HCT116 (cell line): Measurements from ENCODE around the gene OTOG. TPM values are rescaled to one million over a fixed set of nuclear protein-coding genes. Genes with fewer than 3 reads are reported as not detected.

Source experiments
- ATAC-seq: fragments of 200-7000 bp; cut with Tn5 transposase; 2 replicates; pipeline ENCODE4 v1.9.1; 2020; ENCODE audit warnings: mild to moderate bottlenecking, moderate library complexity
- BruUV-seq: library from RNA; stranded (reverse); fragments of 400-500 nt; replicated peaks from 2 replicates; lab custom pipeline; 2021; lab: Mats Ljungman, UMichigan
- CTCF ChIA-PET: fragments of 300-600 bp; sonication (Branson Sonifier 250); formaldehyde crosslinking; loops from one replicate; lab custom pipeline; 2021; ENCODE audit warnings: antibody characterized with exemption; lab: Charles Lee
- POLR2A ChIA-PET: fragments of 300-600, 350-600 bp; sonication (Branson Sonifier 250); formaldehyde crosslinking; loops from one replicate; lab custom pipeline; 2021; ENCODE audit warnings: antibody characterized with exemption; lab: Charles Lee
- RAD21 ChIA-PET, 2 experiments: fragments of 300-600 bp; sonication (Branson Sonifier 250); formaldehyde crosslinking; loops; one replicate each; lab custom pipeline; 2023; ENCODE audit warnings: low total read pairs in 2 of 2; ENCODE audit not compliant: uncharacterized antibody in 2 of 2, unreplicated experiment in 2 of 2, low non-redundant PET in 1 of 2; lab: Charles Lee
- DNase-seq: peaks from one replicate; pipeline ENCODE4 v3.0.0-alpha.2; 2010; ENCODE audit warnings: low read depth, low spot score
- H2AFZ ChIP-seq: fragments of 200-600 bp; shearing (Covaris generic), sonication (generic); 2 replicates; pipeline ENCODE4 v1.6.1; 2017; ENCODE audit warnings: low read depth, mixed run types, mixed read lengths, antibody characterized with exemption, low read length; ENCODE audit not compliant: poor library complexity, severe bottlenecking
- H3K27ac ChIP-seq: 2 replicates; pipeline ENCODE4 v1.5.1; 2012; ENCODE audit warnings: low read depth, low read length
- H3K27me3 ChIP-seq: fragments of 200-600 bp; sonication (generic); 2 replicates; pipeline ENCODE4 v1.6.1; 2016; ENCODE audit warnings: mixed run types, low read length, mixed read lengths; ENCODE audit not compliant: insufficient read depth
- H3K36me3 ChIP-seq, 2 experiments: fragments of 200-500 bp in 1 of 2; fragments of 200-600 bp in 1 of 2; sonication (Bioruptor generic) in 1 of 2; sonication (generic) in 1 of 2; 2 replicates each; pipeline versions ENCODE4 v1.5.1 to v1.6.1; 2014 to 2016; ENCODE audit warnings: low read length in 2 of 2, inconsistent platforms in 1 of 2, mixed read lengths in 1 of 2, mixed run types in 1 of 2; ENCODE audit not compliant: insufficient read depth in 2 of 2, control insufficient read depth in 1 of 2
- H3K4me1 ChIP-seq, 2 experiments: fragments of 200-600 bp in 1 of 2; sonication (generic) in 1 of 2; 2 replicates each; pipeline versions ENCODE4 v1.5.1 to v1.6.1; 2012 to 2017; ENCODE audit warnings: low read length in 2 of 2, inconsistent platforms in 1 of 2, mild to moderate bottlenecking in 1 of 2, mixed read lengths in 1 of 2, mixed run types in 1 of 2, moderate library complexity in 1 of 2; ENCODE audit not compliant: insufficient read depth in 2 of 2, control insufficient read depth in 1 of 2
- H3K4me2 ChIP-seq: fragments of 200-600 bp; sonication (generic); 2 replicates; pipeline ENCODE4 v1.6.1; 2017; ENCODE audit warnings: mixed run types, low read length, mixed read lengths
- H3K4me3 ChIP-seq, 2 experiments: fragments of 200-600 bp in 1 of 2; sonication (generic) in 1 of 2; replicated peaks in 1 of 2; 2 replicates each; pipeline ENCODE4 v1.5.1; 2011 to 2016; ENCODE audit warnings: low read length in 2 of 2, control low read depth in 1 of 2, low read depth in 1 of 2, mild to moderate bottlenecking in 1 of 2, mixed read lengths in 1 of 2, mixed run types in 1 of 2
- H3K79me2 ChIP-seq: fragments of 200-600 bp; sonication (generic); 2 replicates; pipeline ENCODE4 v1.6.1; 2017; ENCODE audit warnings: mild to moderate bottlenecking, mixed run types, low read length, moderate library complexity, mixed read lengths; ENCODE audit not compliant: insufficient read depth
- H3K9ac ChIP-seq: fragments of 200-600 bp; sonication (generic); 2 replicates; pipeline ENCODE4 v1.6.1; 2016; ENCODE audit warnings: low read length, mixed read lengths
- H3K9me2 ChIP-seq: fragments of 200-600 bp; sonication (generic), shearing (Covaris generic); 2 replicates; pipeline ENCODE4 v1.6.1; 2017; ENCODE audit warnings: mixed run types, mild to moderate bottlenecking, moderate library complexity; ENCODE audit not compliant: insufficient read depth
- H3K9me3 ChIP-seq, 2 experiments: fragments of 200-500 bp in 1 of 2; fragments of 200-600 bp in 1 of 2; sonication (Bioruptor generic) in 1 of 2; sonication (generic) in 1 of 2; 2 replicates each; pipeline ENCODE4 v1.6.1; 2014 to 2017; ENCODE audit warnings: low read length in 2 of 2, mixed read lengths in 2 of 2, inconsistent platforms in 1 of 2, low read depth in 1 of 2, mild to moderate bottlenecking in 1 of 2, mixed run types in 1 of 2, moderate library complexity in 1 of 2; ENCODE audit not compliant: control insufficient read depth in 1 of 2, insufficient read depth in 1 of 2
- H4K20me1 ChIP-seq: fragments of 200-600 bp; sonication (generic), shearing (Covaris generic); 2 replicates; pipeline ENCODE4 v1.6.1; 2017; ENCODE audit warnings: mixed run types, mild to moderate bottlenecking, moderate library complexity; ENCODE audit not compliant: insufficient read depth
- EGR1 ChIP-seq: IDR thresholded peaks from 2 replicates; pipeline ENCODE4 v1.6.1; 2012; ENCODE audit warnings: low read depth
- ELF1 ChIP-seq: IDR thresholded peaks from 2 replicates; pipeline ENCODE4 v1.6.1; 2012; ENCODE audit warnings: low read depth, borderline replicate concordance
- EZH2phosphoT487 ChIP-seq: fragments of 200-600 bp; IDR thresholded peaks from 2 replicates; pipeline ENCODE4 v1.6.1; 2018; ENCODE audit warnings: antibody characterized with exemption, borderline replicate concordance
- POLR2A ChIP-seq: IDR thresholded peaks from 2 replicates; pipeline ENCODE4 v1.7.0; 2011; ENCODE audit warnings: borderline replicate concordance; ENCODE audit not compliant: insufficient read depth, insufficient read length; ENCODE audit errors: extremely low read depth
- intact Hi-C: fragments of 100-400 bp; cut with micrococcal nuclease; formaldehyde crosslinking; loops from 2 replicates; pipeline ENCODE4 v1.10.0; 2022
- total RNA-seq: library from RNA; stranded (reverse); gene quantifications from one replicate; pipeline ENCODE4 v1.2.1, GENCODE V29; 2021; ENCODE audit not compliant: unreplicated experiment
- TF ChIP-seq, protein P1 (sequence below), 3 experiments: fragments of 200-600 bp in 1 of 3; sonication (generic) in 1 of 3; IDR thresholded peaks in 2 of 3; conservative IDR thresholded peaks in 1 of 3; 2 replicates each; pipeline ENCODE4 v1.5.1; 2012 to 2017; ENCODE audit warnings: low read depth in 2 of 3, low read length in 2 of 3, antibody characterized with exemption in 1 of 3, borderline replicate concordance in 1 of 3, control low read depth in 1 of 3, mild to moderate bottlenecking in 1 of 3, mixed read lengths in 1 of 3, mixed run types in 1 of 3, moderate library complexity in 1 of 3; ENCODE audit not compliant: insufficient read depth in 1 of 3

Gene OTOG
- total RNA-seq, 1 experiment from 2014 or later: 0.07 TPM

DNA sequence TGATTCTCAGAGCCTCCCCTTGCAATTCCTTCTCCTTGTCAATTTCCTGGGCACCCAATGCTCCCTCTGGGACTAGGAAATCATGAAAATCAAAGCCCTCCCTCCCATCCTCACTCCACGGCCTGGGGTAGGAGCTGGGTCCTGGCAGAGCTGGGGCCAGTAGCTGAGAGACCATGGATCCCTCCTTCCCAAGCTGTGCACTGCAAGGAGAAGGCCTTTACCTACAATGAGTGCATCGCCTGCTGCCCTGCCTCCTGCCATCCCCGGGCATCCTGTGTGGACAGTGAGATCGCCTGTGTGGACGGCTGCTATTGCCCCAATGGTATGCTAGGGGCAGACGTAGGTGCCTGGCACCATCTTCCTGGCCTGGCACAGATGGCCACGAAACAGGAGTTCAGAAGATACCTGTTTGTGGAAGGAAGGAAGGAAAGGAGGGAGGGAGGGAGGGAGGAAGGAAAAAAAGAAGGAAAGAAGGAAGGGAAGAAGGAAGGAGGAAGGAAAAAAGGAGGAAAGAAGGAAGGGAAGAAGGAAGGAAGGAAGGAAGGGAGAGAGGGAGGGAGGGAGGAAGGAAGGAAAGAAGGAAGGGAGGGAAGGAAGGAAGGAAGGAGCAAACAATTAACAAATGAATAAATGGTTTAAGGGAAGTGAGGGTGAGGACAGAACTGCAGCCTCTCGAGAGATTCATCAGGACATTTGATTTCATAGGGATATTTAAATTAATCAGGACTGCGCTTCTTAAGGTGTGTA is 12.5 kb downstream of the OTOG start:
- no peaks in the 10 kb centered on the region for H3K27me3 ChIP-seq
- no peak overlapping the region for H3K27ac ChIP-seq
- no peaks in the 10 kb centered on the region for H3K9me2 ChIP-seq
- H3K4me3 ChIP-seq: no peak overlapping the region
- H2AFZ ChIP-seq: no peak overlapping the region
- ChIA-PET POLR2A (no interaction called here), RAD21 (no interaction called here), CTCF (interaction anchor here (0.6 kb wide), 1 partner anchor 205 kb away, joined by 3 read pairs; no protein-coding TSS in a partner anchor)
- H3K9me3 ChIP-seq: no peaks in the 10 kb centered on the region
- no peak overlapping the region for H3K4me2 ChIP-seq
- H3K4me1 ChIP-seq: peaks cover 0 to 5% of the 10 kb centered on the region in 2 experiments; a peak in 2 of 4 replicates
- BruUV-seq: no TSS peak
- no peak for TF ChIP-seq ELF1
- no peak for TF ChIP-seq EZH2phosphoT487
- no peak for TF ChIP-seq EGR1
- TF ChIP-seq, protein P1, sequence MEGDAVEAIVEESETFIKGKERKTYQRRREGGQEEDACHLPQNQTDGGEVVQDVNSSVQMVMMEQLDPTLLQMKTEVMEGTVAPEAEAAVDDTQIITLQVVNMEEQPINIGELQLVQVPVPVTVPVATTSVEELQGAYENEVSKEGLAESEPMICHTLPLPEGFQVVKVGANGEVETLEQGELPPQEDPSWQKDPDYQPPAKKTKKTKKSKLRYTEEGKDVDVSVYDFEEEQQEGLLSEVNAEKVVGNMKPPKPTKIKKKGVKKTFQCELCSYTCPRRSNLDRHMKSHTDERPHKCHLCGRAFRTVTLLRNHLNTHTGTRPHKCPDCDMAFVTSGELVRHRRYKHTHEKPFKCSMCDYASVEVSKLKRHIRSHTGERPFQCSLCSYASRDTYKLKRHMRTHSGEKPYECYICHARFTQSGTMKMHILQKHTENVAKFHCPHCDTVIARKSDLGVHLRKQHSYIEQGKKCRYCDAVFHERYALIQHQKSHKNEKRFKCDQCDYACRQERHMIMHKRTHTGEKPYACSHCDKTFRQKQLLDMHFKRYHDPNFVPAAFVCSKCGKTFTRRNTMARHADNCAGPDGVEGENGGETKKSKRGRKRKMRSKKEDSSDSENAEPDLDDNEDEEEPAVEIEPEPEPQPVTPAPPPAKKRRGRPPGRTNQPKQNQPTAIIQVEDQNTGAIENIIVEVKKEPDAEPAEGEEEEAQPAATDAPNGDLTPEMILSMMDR (IDR thresholded peaks at IDR 0.05 in 2 of 3, conservative IDR thresholded peaks at IDR 0.05 in 1 of 3; ENCODE audit: borderline replicate concordance in 1 of 3, insufficient read depth in 1 of 3, low read depth in 2 of 3, low read length in 2 of 3): no peak
- no peak for TF ChIP-seq POLR2A
- no peaks in the 10 kb centered on the region for H3K36me3 ChIP-seq
- no peak overlapping the region for H3K9ac ChIP-seq
- no peaks in the 10 kb centered on the region for H4K20me1 ChIP-seq
- no peaks in the 10 kb centered on the region for H3K79me2 ChIP-seq
- intact Hi-C loops: no loop called here
- no peak for DNase-seq
- no peak for ATAC-seq
